Tibial nerve (tissue), 4 donors: ENCODE data around the gene GPR155.

Experiments used
- EP300 ChIP-seq, 2 donors: sonication (generic); formaldehyde crosslinking; IDR thresholded peaks; one replicate each; pipeline ENCODE4 v1.6.1; 2017; ENCODE audit warnings: antibody characterized with exemption in 2 of 2, mild to moderate bottlenecking in 1 of 2
- POLR2A ChIP-seq, 2 donors: fragments of 450-650 bp; IDR thresholded peaks; one replicate each; pipeline ENCODE4 v1.6.1; 2017; ENCODE audit warnings: antibody characterized with exemption in 2 of 2, mild to moderate bottlenecking in 2 of 2, moderate library complexity in 2 of 2
- TF ChIP-seq, protein P1 (sequence below), 5 experiments: fragments of 200-600 bp in 3 of 5; fragments of 450-650 bp in 2 of 5; sonication (generic) in 3 of 5; IDR thresholded peaks; one replicate each; pipeline ENCODE4 v1.5.1; 2016 to 2019; ENCODE audit warnings: antibody characterized with exemption in 5 of 5, mild to moderate bottlenecking in 3 of 5, moderate library complexity in 2 of 5

DNA sequence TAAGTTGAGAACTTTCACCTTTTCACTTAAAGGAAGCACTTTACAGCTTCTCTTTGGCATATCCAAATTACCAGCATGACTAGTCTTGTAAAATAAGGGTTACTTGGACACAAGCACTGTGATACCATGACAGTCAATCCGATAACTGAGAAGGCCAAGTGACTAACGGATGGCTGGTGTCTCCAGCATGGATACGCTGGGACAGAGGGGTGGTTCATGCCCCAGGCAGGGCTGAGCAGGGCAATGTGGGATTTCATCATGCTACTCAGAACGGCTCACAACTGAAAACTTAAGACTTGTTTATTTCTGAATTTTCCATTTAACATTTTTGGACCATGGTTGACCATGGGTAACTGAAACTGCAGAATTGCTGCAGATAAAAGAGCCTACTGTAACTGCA, 43.1 kb upstream of the GPR155 start:
- TF ChIP-seq, protein P1, sequence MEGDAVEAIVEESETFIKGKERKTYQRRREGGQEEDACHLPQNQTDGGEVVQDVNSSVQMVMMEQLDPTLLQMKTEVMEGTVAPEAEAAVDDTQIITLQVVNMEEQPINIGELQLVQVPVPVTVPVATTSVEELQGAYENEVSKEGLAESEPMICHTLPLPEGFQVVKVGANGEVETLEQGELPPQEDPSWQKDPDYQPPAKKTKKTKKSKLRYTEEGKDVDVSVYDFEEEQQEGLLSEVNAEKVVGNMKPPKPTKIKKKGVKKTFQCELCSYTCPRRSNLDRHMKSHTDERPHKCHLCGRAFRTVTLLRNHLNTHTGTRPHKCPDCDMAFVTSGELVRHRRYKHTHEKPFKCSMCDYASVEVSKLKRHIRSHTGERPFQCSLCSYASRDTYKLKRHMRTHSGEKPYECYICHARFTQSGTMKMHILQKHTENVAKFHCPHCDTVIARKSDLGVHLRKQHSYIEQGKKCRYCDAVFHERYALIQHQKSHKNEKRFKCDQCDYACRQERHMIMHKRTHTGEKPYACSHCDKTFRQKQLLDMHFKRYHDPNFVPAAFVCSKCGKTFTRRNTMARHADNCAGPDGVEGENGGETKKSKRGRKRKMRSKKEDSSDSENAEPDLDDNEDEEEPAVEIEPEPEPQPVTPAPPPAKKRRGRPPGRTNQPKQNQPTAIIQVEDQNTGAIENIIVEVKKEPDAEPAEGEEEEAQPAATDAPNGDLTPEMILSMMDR (IDR thresholded peaks at IDR 0.05) = no peak
- TF ChIP-seq EP300 (IDR thresholded peaks at IDR 0.05) (no peak), POLR2A (IDR thresholded peaks at IDR 0.05) (no peak)
